Raji (cell line): Measurements from ENCODE around the gene SNTA1.

ENCODE experiments used
- POLR2A ChIP-seq: IDR thresholded peaks from 2 replicates; pipeline ENCODE4 v1.6.1; 2011; ENCODE audit warnings: low read depth, low read length, control low read depth; ENCODE audit not compliant: insufficient read depth

Gene SNTA1

GRCh38 chr20:33472868-33473435 lies 29.4 kb upstream of the SNTA1 start:
- no peak for TF ChIP-seq POLR2A

GRCh38 chr20:33470866-33471265 lies 27.3 kb upstream of the SNTA1 start:
- TF ChIP-seq POLR2A = no peak

GRCh38 chr20:33470457-33470856 lies 26.9 kb upstream of the SNTA1 start:
- no peak for TF ChIP-seq POLR2A

- TF ChIP-seq POLR2A = no peak
These were observed 22.7 kb upstream of the SNTA1 start for GRCh38 chr20:33466303-33466646.

GRCh38 chr20:33465481-33466302 lies 22.1 kb upstream of the SNTA1 start:
- TF ChIP-seq POLR2A = no peak

- no peak for TF ChIP-seq POLR2A
These were observed 20.0 kb upstream of the SNTA1 start for GRCh38 chr20:33463332-33464101.

- TF ChIP-seq POLR2A = no peak
These were observed 17.1 kb upstream of the SNTA1 start for GRCh38 chr20:33460711-33461110.

GRCh38 chr20:33459599-33459998 lies 16.0 kb upstream of the SNTA1 start:
- no peak for TF ChIP-seq POLR2A

GRCh38 chr20:33450867-33451266 lies 7.3 kb upstream of the SNTA1 start:
- TF ChIP-seq POLR2A = no peak

- TF ChIP-seq POLR2A = no peak
These were observed 2.5 kb upstream of the SNTA1 start for GRCh38 chr20:33445881-33446625.

- no peak for TF ChIP-seq POLR2A
These were observed 1.4 kb upstream of the SNTA1 start for GRCh38 chr20:33444797-33445560.

GRCh38 chr20:33443006-33443511 lies 504 bp downstream of the SNTA1 start:
- TF ChIP-seq POLR2A = no peak

GRCh38 chr20:33442136-33443005 lies 1.2 kb downstream of the SNTA1 start:
- no peak for TF ChIP-seq POLR2A

GRCh38 chr20:33441142-33441955 lies 2.2 kb downstream of the SNTA1 start:
- no peak for TF ChIP-seq POLR2A
